T-helper 2 cell treated with Interferon-gamma antibody and Interleukin-4, amounts not matched to agents 100 ng/mL and 5 ng/mL, for 36 hours (primary cell): ENCODE measurements around the gene KANSL3. TPM values are rescaled to one million over a fixed set of nuclear protein-coding genes. Genes with fewer than 3 reads are reported as not detected.
"Not testable (repeated sequence)": the region's sequence is repeated elsewhere in the genome, so short reads cannot be mapped to it uniquely, and the experiment has no call there.

Source experiments
- intact Hi-C: fragments of 100-400 bp; cut with micrococcal nuclease; formaldehyde crosslinking; loops from one replicate; pipeline ENCODE4 v1.15.1; 2023
- total RNA-seq: library from RNA; stranded (reverse); gene quantifications from 2 replicates; pipeline ENCODE4 v1.2.3, GENCODE V29; 2022

Gene KANSL3
- total RNA-seq, 1 donor from 2014 or later = 56.5 TPM

GRCh38 chr2:96564026-96564425 is 74.1 kb downstream of the KANSL3 start:
- intact Hi-C loops = no loop called here

GRCh38 chr2:96558485-96558884 is 79.6 kb downstream of the KANSL3 start:
- intact Hi-C loops = no loop called here

GRCh38 chr2:96558061-96558460 is 80.1 kb downstream of the KANSL3 start:
- intact Hi-C loops = no loop called here

GRCh38 chr2:96557421-96557820 is 80.7 kb downstream of the KANSL3 start:
- intact Hi-C loops = not testable (repeated sequence)

- intact Hi-C loops = no loop called here
Observed at GRCh38 chr2:96556441-96557330, 81.4 kb downstream of the KANSL3 start.

- intact Hi-C loops = loop anchor here (2.0 kb wide), 1 partner anchor 46 kb away; no protein-coding TSS in a partner anchor
Observed at GRCh38 chr2:96555146-96555610, 82.9 kb downstream of the KANSL3 start.

GRCh38 chr2:96554293-96555145 is 83.6 kb downstream of the KANSL3 start:
- intact Hi-C loops = loop anchor here (1.0 to 2.0 kb wide), 3 partner anchors 16 to 147 kb away; no protein-coding TSS in a partner anchor

- intact Hi-C loops = loop anchor here (1.0 to 2.0 kb wide), 3 partner anchors 16 to 147 kb away; no protein-coding TSS in a partner anchor
Observed at GRCh38 chr2:96553957-96554292, 84.2 kb downstream of the KANSL3 start.

- intact Hi-C loops = no loop called here
Observed at GRCh38 chr2:96553176-96553956, 84.7 kb downstream of the KANSL3 start.

GRCh38 chr2:96552315-96553175 is 85.6 kb downstream of the KANSL3 start:
- intact Hi-C loops = no loop called here

GRCh38 chr2:96551605-96552314 is 86.4 kb downstream of the KANSL3 start:
- intact Hi-C loops = no loop called here

- intact Hi-C loops = no loop called here
Observed at GRCh38 chr2:96550787-96551604, 87.1 kb downstream of the KANSL3 start.

GRCh38 chr2:96549967-96550786 is 87.9 kb downstream of the KANSL3 start:
- intact Hi-C loops = no loop called here

- intact Hi-C loops = no loop called here
Observed at GRCh38 chr2:96549466-96549785, 88.7 kb downstream of the KANSL3 start.

GRCh38 chr2:96548558-96549465 is 89.3 kb downstream of the KANSL3 start:
- intact Hi-C loops = no loop called here

- intact Hi-C loops = no loop called here
Observed at GRCh38 chr2:96547731-96548171, 90.4 kb downstream of the KANSL3 start.

- intact Hi-C loops = no loop called here
Observed at GRCh38 chr2:96547203-96547641, 90.9 kb downstream of the KANSL3 start.
